GM20000 (cell line): Measurements from ENCODE around the gene NENF.
A peak's percentile ranks its signal among the peaks of the same experiment; 100 is the strongest.

Source experiments
- DNase-seq: peaks from one replicate; pipeline ENCODE4 v3.0.0; 2012; ENCODE audit warnings: low spot score
- TF ChIP-seq, protein P1 (sequence below): IDR thresholded peaks from 2 replicates; pipeline ENCODE4 v1.5.1; 2012; ENCODE audit warnings: mild to moderate bottlenecking, control low read depth; ENCODE audit errors: extremely low read depth, missing control alignments

NENF gene

DNA sequence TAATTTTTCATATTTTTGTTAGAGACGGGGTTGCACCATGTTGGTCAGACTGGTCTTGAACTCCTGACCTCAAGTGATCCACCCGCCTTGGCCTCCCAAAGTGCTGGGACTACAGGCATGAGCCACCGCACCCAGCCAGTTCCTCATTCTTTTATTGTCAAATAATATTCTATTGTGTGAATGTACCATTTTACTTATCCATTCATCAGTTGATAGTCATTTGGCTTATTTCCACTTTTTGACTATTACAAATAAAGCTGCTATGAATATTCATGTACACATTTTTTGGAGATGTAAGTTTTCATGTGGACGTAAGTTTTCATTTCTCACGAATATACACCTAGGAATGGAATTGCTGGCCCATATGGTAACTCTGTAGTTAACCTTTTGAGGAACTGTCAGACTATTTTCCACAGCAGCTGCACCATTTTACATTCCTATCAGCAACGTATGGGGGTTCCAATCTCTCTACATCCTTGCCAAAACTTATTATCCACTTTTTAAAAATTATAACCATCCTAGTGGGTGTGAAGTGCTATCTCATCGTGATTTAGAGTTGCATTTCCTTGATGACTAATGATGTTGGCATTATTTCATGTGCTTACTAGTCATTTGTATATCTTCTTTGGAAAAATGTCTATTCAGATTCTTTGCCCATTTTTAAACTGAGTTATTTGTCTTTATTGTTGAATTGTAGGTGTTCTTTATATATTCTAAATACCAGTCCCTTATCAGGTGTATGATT, 30.7 kb upstream of the NENF start:
- DNase-seq = no peak
- TF ChIP-seq, protein P1, sequence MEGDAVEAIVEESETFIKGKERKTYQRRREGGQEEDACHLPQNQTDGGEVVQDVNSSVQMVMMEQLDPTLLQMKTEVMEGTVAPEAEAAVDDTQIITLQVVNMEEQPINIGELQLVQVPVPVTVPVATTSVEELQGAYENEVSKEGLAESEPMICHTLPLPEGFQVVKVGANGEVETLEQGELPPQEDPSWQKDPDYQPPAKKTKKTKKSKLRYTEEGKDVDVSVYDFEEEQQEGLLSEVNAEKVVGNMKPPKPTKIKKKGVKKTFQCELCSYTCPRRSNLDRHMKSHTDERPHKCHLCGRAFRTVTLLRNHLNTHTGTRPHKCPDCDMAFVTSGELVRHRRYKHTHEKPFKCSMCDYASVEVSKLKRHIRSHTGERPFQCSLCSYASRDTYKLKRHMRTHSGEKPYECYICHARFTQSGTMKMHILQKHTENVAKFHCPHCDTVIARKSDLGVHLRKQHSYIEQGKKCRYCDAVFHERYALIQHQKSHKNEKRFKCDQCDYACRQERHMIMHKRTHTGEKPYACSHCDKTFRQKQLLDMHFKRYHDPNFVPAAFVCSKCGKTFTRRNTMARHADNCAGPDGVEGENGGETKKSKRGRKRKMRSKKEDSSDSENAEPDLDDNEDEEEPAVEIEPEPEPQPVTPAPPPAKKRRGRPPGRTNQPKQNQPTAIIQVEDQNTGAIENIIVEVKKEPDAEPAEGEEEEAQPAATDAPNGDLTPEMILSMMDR = no peak

DNA sequence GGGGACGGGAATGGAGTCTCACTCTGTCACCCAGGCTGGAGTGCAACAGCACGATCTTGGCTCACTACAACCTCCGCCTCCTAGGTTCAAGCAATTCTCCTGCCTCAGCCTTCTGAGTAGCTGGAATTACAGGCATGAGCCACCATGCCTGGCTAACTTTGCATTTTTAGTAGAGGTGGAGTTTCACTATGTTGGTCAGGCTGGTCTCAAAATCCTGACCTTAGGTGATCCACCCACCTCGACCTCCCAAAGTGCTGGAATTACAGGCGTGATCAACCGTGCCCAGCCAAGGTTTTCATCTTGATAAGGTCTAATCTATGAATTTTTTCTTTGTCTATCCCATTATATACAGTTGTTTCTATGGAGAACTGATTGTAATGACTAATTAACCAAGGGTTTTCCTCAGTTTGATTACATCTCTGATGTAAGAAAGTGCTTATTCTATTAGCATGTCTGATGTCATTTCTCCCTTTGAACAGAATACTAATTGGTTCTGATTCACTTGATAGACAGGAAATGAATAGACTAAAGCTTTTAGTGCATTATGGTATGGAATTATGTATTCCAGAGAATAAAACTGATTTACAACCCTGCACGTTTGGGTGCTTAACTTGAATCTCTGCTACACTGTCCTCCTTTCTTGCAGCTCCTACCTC, 29.9 kb upstream of the NENF start:
- TF ChIP-seq, protein P1 = no peak
- no peak for DNase-seq

DNA sequence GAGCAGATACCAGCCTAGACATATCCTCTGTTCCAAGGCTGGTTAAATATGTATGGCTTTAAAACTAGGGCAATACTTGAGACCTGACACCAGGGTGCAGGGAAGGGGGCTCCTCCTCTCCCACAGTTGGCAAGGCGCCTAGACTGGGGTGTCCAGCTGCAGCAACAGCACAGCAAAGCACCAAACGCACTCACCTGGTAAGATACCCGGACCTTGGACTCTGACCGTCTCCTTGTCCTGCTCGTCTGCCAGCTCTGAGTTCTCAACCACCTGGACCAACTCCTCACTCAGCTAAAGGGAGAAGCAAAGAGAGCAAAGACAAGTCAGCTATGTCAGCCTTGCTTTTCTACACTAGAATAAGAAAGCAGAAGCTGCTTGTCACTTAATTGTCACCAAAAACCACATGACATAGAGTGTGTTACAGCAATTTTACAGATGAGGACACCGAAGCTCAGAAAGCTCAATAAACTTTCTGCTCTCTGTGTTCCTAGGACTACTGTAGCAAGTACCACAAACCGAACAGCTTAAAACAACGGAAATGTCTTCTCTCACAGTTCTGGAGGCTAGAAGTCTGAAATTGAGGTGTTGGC, 22.4 kb upstream of the NENF start:
- DNase-seq = no peak
- TF ChIP-seq, protein P1 = no peak

DNA sequence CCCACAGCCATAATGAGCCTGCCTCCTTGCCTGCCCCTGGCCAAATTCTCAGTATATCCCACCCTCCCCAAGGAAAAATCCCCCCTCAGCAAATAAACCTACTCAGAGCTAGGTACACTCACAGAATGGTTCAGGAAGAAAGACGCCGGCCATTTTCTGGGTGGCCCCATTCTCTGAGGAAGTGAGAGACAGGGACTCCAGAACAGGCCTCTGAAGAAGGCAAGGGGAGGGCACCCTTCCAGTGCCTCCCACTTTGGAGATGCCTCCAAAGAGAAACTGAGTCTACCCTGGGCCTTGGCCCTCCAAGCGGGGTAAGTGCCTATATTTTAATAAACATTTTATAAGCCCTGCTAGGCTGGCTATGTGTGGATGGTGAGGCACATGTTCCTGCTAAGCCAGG, 20.3 kb upstream of the NENF start:
- TF ChIP-seq, protein P1 = no peak
- no peak for DNase-seq

DNA sequence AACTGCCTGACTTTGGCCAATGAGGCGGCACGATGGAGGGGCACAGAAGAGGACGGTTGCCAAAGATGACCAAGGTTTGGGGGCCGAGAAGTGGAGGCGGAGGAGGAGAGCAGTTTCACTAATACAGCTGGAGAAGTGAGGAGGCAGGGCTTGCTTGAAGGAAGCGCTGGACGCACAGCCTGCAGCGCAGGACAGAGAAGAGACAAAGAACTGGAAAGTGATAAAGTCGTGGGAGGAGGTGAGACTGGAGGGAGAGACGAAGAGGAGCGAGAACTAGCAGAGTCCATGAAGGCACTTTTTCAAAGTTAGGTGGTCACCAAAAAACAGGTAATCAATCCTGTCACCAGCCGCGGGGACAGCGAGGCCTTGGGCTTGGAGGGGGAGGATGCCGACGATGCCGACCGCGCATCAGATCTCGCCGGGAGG, 18.8 kb upstream of the NENF start:
- DNase-seq = peak; percentile 58
- TF ChIP-seq, protein P1 = no peak

DNA sequence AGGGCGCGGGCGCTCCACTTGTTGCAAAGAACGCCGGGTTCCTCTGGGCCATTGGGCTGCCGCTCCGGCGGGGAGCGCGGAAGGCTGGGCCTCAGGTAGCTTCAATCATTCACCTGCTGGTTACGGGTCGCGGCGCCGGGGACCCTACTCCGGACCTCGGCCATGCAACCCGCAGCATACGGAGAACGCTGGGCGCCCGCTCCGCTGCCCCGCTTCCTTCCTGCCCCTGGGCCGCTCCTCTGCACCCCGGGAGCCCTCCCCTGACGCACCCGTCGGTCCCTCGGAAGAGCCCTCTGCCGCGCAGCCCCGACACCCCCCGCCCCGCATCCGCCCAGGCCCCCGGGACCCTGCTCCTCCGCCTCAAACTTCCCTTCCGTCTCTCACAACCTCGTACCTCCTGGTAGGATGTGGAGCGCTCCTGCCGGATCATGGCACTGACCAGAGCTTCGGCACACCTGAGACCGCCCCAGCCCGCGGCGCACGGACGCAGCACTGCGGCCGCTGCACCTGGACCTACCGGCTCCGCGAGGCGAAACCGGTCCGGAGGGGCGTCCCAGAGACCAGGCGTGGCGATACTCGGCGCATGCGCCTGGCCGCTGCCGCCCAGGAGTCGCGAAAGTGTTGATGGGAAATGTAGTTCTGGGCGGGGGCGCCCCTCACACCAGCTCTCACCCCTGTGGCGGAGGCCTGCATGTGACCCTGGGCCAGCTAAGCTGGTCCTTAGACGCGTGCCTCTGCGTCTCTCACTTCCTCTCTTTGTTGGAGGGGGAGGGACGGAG, 18.2 kb upstream of the NENF start, which contains the start of gene PACC1:
Gene PACC1, minus strand, starts transcription at position 559 of the 779 bp plus-strand sequence. Its CDS starts 129 bp downstream, at position 430.
- TF ChIP-seq, protein P1 = no peak
- DNase-seq = peak; percentile 97
